ENCODE results near the gene MRPL40.

The MRPL40 gene

GRCh38 chr22:19463491-19464469, 31.4 kb downstream of the MRPL40 start:
- no peak for DNase-seq

- no peak for DNase-seq
These were observed 32.2 kb downstream of the MRPL40 start for GRCh38 chr22:19464546-19464945.

GRCh38 chr22:19464975-19465374, 32.6 kb downstream of the MRPL40 start:
- no peak for DNase-seq

- DNase-seq: no peak
These were observed 33.9 kb downstream of the MRPL40 start for GRCh38 chr22:19466126-19466716.

- no peak for DNase-seq
These were observed 34.8 kb downstream of the MRPL40 start for GRCh38 chr22:19466848-19467752.

GRCh38 chr22:19467912-19468311, 35.6 kb downstream of the MRPL40 start:
- no peak for DNase-seq

GRCh38 chr22:19469421-19469820, 37.1 kb downstream of the MRPL40 start:
- DNase-seq: no peak

GRCh38 chr22:19470010-19470409, 37.7 kb downstream of the MRPL40 start:
- DNase-seq: no peak

- DNase-seq: no peak
These were observed 39.2 kb downstream of the MRPL40 start for GRCh38 chr22:19471572-19471971.

- DNase-seq: no peak
These were observed 39.9 kb downstream of the MRPL40 start for GRCh38 chr22:19472233-19472632.

GRCh38 chr22:19473578-19473977, 41.2 kb downstream of the MRPL40 start:
- no peak for DNase-seq

- DNase-seq: no peak
These were observed 43.7 kb downstream of the MRPL40 start for GRCh38 chr22:19476023-19476422.

GRCh38 chr22:19477321-19478044, 45.1 kb downstream of the MRPL40 start:
- peak in 1 of 2 donors; percentile 2 for DNase-seq

GRCh38 chr22:19478045-19478900, 45.9 kb downstream of the MRPL40 start:
- peak; percentile 1 to 15 for DNase-seq

GRCh38 chr22:19478901-19479354, 46.6 kb downstream of the MRPL40 start, which contains the start of gene UFD1:
Gene UFD1, minus strand, starts transcription at chr22:19479193. Its CDS starts 108 bp downstream, at chr22:19479085.
- peak in 1 of 2 donors; percentile 54 for DNase-seq

- peak; percentile 98 for DNase-seq
These were observed 47.2 kb downstream of the MRPL40 start, which contains the start of gene CDC45 for GRCh38 chr22:19479355-19480172. Gene CDC45, plus strand, starts transcription at chr22:19479920. Its CDS starts 49 bp downstream, at chr22:19479969.

GRCh38 chr22:19480173-19480568, 47.8 kb downstream of the MRPL40 start:
- DNase-seq: no peak

GRCh38 chr22:19480789-19481188, 48.4 kb downstream of the MRPL40 start:
- no peak for DNase-seq

GRCh38 chr22:19482297-19482696, 50.0 kb downstream of the MRPL40 start:
- no peak for DNase-seq

Data from inflammatory macrophage treated with lipopolysaccharide for 1 hour (primary cell).